ENCODE data around the gene AGFG2.

The AGFG2 gene

GRCh38 chr7:100613412-100614175 is 74.6 kb downstream of the AGFG2 start:
- DNase-seq (ENCODE audit: low spot score): no peak

- DNase-seq (ENCODE audit: low spot score): no peak
Observed at GRCh38 chr7:100614308-100614861, 75.4 kb downstream of the AGFG2 start.

Measured in AG08396 (cell line).